GM12878 (cell line): ENCODE data around the gene TTYH1. TPM values are rescaled to one million over a fixed set of nuclear protein-coding genes. Genes with fewer than 3 reads are reported as not detected.
A peak's percentile ranks its signal among the peaks of the same experiment; 100 is the strongest.

Experiments
- BHLHE40 ChIP-seq, 2 experiments: fragments of 450-650 bp in 1 of 2; IDR thresholded peaks; 2 replicates each; pipeline ENCODE4 v1.6.1; 2011 to 2017; ENCODE audit warnings: low read depth in 2 of 2, borderline replicate concordance in 1 of 2, improper control_type of control experiment in 1 of 2, low read length in 1 of 2, mild to moderate bottlenecking in 1 of 2
- CEBPB ChIP-seq, 2 experiments: fragments of 150-350 bp in 1 of 2; IDR thresholded peaks; 2 replicates each; pipeline ENCODE4 v1.6.1; 2012 to 2014; ENCODE audit warnings: low read depth in 2 of 2, low read length in 2 of 2, borderline replicate concordance in 1 of 2, inconsistent platforms in 1 of 2
- EED ChIP-seq: sonication (generic); IDR thresholded peaks from 2 replicates; pipeline ENCODE4 v1.6.1; 2016; ENCODE audit warnings: antibody characterized with exemption, low read depth
- HDGF ChIP-seq: fragments of 450-650 bp; IDR thresholded peaks from 2 replicates; pipeline ENCODE4 v1.6.1; 2016; ENCODE audit warnings: antibody characterized with exemption
- JUNB ChIP-seq: IDR thresholded peaks from 2 replicates; pipeline ENCODE4 v1.6.1; 2016; ENCODE audit warnings: antibody characterized with exemption, mild to moderate bottlenecking
- MTA2 ChIP-seq: fragments of 450-650 bp; IDR thresholded peaks from 2 replicates; pipeline ENCODE4 v1.6.1; 2016; ENCODE audit warnings: low read depth, mild to moderate bottlenecking, moderate library complexity
- MXI1 ChIP-seq: fragments of 150-350 bp; IDR thresholded peaks from 2 replicates; pipeline ENCODE4 v1.6.1; 2011; ENCODE audit warnings: low read depth, mild to moderate bottlenecking, inconsistent platforms, low read length, improper control_type of control experiment
- RB1 ChIP-seq: fragments of 450-650 bp; formaldehyde crosslinking; IDR thresholded peaks from 2 replicates; pipeline ENCODE4 v1.6.1; 2017; ENCODE audit warnings: mild to moderate bottlenecking, borderline replicate concordance
- RELA ChIP-seq: fragments of 450-650 bp; IDR thresholded peaks from 2 replicates; pipeline ENCODE4 v1.8.0; 2014; ENCODE audit warnings: borderline replicate concordance; ENCODE audit not compliant: partially characterized antibody
- RELB ChIP-seq: fragments of 450-650 bp; IDR thresholded peaks from 2 replicates; pipeline ENCODE4 v1.6.1; 2017; ENCODE audit warnings: low read depth, mild to moderate bottlenecking, moderate library complexity
- RUNX3 ChIP-seq: IDR thresholded peaks from 2 replicates; pipeline ENCODE4 v1.6.1; 2012; ENCODE audit warnings: low read length, inconsistent platforms
- SPI1 ChIP-seq: IDR thresholded peaks from 2 replicates; pipeline ENCODE4 v1.6.1; 2011; ENCODE audit warnings: low read depth, mild to moderate bottlenecking, low read length, moderate library complexity, borderline replicate concordance; ENCODE audit not compliant: insufficient read depth
- WRNIP1 ChIP-seq: IDR thresholded peaks from 2 replicates; pipeline ENCODE4 v1.6.1; 2011; ENCODE audit warnings: low read depth, low read length, improper control_type of control experiment, borderline replicate concordance
- ZNF687 ChIP-seq: fragments of 450-650 bp; IDR thresholded peaks from 2 replicates; pipeline ENCODE4 v1.6.1; 2017; ENCODE audit warnings: mild to moderate bottlenecking, moderate library complexity
- polyA plus RNA-seq, 11 experiments: library from polyadenylated mRNA; depleted of rRNA in 4 of 11; unstranded in 6 of 11; stranded (reverse) in 5 of 11; fragments of >200 nt; fragmentation: Nextera tagmentation in 4 of 11; fragmentation: Illumina TruSeq in 1 of 11; extraction: Ambion mirVana in 4 of 11; extraction: Trizol in 1 of 11; gene quantifications; 1 replicate in 1 of 11; 2 replicates in 10 of 11; pipeline versions ENCODE4 v1.2.1 to v1.2.3, GENCODE V29; 2011 to 2016; ENCODE audit warnings: inconsistent platforms in 2 of 11, missing spikeins in 2 of 11, low read depth in 1 of 11
- total RNA-seq, 4 experiments: library from RNA; depleted of rRNA in 3 of 4; stranded (reverse); fragments of >200 nt in 3 of 4; fragmentation: Illumina TruSeq in 1 of 4; extraction: Trizol in 1 of 4; gene quantifications; 2 replicates each; pipeline versions ENCODE4 v1.2.1 to v1.2.3, GENCODE V29; 2013 to 2021
- TF ChIP-seq, protein P1 (sequence below): fragments of 450-650 bp; IDR thresholded peaks from 2 replicates; pipeline ENCODE4 v1.6.1; 2018; ENCODE audit warnings: mild to moderate bottlenecking, low read depth, moderate library complexity; ENCODE audit not compliant: partially characterized antibody
- TF ChIP-seq, protein P2 (sequence below): fragments of 450-650 bp; formaldehyde crosslinking; IDR thresholded peaks from 2 replicates; pipeline ENCODE4 v1.5.0; 2022; ENCODE audit warnings: mild to moderate bottlenecking, missing genetic modification characterization

TTYH1 gene
- total and polyA plus RNA-seq, 10 of the 15 experiments (the other 5 are each of a cell fraction or from before 2014, with no cell fraction given), result 0.01 to 0.36 (median 0.09) TPM; not detected in 3

DNA sequence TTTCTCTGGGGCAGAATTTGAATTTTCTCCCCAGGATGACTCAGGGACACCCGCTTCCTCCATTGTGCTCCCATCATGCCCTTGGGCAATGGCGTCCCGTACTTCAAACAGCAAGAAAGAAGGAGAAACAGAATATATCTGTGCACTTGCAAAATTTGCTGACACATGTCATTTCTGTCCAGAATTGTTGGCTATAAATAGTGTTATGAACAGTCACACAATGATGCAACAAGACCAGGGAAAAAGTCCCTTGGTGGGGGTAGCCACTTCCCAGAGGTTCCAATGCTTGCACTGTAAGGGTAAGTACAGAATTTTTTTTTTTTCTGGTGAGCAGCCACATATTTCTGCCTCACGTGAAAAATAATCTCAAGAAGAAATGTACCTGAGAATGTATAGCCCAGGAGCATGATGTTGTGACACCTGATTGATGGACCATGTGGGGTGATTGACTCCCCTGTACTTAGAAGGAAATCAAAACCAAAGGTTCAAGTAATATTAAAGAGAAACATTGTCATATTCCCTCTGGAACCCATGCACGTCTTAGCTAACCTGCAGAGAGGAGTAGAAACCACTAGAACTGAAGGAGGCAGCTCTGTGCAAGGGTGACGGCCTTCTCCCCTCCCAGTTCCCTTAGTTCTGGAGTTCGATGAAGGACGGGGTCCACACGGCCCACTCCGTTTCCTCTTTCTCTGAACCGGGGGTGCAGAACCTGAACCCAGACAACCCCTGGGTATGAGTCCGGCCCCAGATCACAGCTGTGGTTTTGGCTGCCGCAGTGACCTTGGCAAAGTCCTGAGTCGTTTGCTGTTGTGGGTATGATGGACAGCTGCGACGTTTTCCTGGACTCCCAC, 41.3 kb upstream of the TTYH1 start (continued):
- TF ChIP-seq, protein P1, sequence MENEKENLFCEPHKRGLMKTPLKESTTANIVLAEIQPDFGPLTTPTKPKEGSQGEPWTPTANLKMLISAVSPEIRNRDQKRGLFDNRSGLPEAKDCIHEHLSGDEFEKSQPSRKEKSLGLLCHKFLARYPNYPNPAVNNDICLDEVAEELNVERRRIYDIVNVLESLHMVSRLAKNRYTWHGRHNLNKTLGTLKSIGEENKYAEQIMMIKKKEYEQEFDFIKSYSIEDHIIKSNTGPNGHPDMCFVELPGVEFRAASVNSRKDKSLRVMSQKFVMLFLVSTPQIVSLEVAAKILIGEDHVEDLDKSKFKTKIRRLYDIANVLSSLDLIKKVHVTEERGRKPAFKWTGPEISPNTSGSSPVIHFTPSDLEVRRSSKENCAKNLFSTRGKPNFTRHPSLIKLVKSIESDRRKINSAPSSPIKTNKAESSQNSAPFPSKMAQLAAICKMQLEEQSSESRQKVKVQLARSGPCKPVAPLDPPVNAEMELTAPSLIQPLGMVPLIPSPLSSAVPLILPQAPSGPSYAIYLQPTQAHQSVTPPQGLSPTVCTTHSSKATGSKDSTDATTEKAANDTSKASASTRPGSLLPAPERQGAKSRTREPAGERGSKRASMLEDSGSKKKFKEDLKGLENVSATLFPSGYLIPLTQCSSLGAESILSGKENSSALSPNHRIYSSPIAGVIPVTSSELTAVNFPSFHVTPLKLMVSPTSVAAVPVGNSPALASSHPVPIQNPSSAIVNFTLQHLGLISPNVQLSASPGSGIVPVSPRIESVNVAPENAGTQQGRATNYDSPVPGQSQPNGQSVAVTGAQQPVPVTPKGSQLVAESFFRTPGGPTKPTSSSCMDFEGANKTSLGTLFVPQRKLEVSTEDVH, result no peak
- 0 out of 2 replicates have a peak, but pooled peaks have one; percentile 29 for TF ChIP-seq MTA2
- TF ChIP-seq ZNF687, result peak; percentile 70; the same call in 1 of the 2 replicates
- TF ChIP-seq, protein P2, sequence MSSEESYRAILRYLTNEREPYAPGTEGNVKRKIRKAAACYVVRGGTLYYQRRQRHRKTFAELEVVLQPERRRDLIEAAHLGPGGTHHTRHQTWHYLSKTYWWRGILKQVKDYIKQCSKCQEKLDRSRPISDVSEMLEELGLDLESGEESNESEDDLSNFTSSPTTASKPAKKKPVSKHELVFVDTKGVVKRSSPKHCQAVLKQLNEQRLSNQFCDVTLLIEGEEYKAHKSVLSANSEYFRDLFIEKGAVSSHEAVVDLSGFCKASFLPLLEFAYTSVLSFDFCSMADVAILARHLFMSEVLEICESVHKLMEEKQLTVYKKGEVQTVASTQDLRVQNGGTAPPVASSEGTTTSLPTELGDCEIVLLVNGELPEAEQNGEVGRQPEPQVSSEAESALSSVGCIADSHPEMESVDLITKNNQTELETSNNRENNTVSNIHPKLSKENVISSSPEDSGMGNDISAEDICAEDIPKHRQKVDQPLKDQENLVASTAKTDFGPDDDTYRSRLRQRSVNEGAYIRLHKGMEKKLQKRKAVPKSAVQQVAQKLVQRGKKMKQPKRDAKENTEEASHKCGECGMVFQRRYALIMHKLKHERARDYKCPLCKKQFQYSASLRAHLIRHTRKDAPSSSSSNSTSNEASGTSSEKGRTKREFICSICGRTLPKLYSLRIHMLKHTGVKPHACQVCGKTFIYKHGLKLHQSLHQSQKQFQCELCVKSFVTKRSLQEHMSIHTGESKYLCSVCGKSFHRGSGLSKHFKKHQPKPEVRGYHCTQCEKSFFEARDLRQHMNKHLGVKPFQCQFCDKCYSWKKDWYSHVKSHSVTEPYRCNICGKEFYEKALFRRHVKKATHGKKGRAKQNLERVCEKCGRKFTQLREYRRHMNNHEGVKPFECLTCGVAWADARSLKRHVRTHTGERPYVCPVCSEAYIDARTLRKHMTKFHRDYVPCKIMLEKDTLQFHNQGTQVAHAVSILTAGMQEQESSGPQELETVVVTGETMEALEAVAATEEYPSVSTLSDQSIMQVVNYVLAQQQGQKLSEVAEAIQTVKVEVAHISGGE (CRISPR knock-in tag), result no peak
- TF ChIP-seq BHLHE40 (IDR thresholded peaks at IDR 0.05; ENCODE audit: borderline replicate concordance in 1 of 2, low read depth in 2 of 2, low read length in 1 of 2), result peak; percentile 64 to 75; a peak in 3 of 4 replicates
- no peak for TF ChIP-seq HDGF
- TF ChIP-seq RB1, result no peak
- TF ChIP-seq MXI1, result no peak
- TF ChIP-seq RELB, result peak; percentile 56; the same call in 1 of the 2 replicates
- TF ChIP-seq RELA, result peak; percentile 76
- peak; percentile 65 for TF ChIP-seq JUNB
- TF ChIP-seq EED, result peak; percentile 92
- no peak for TF ChIP-seq SPI1
- peak; percentile 76; the same call in 1 of the 2 replicates for TF ChIP-seq RUNX3
- peak; percentile 36 to 66; a peak in 1 of 4 replicates for TF ChIP-seq CEBPB (IDR thresholded peaks at IDR 0.05; ENCODE audit: borderline replicate concordance in 1 of 2, low read depth in 2 of 2, low read length in 2 of 2)
- no peak for TF ChIP-seq WRNIP1
